ENCODE measurements around the gene PCNX4.

- TF ChIP-seq POLR2A (IDR thresholded peaks at IDR 0.05) (no peak), CTCF (IDR thresholded peaks at IDR 0.05) (no peak)
Observed at GRCh38 chr14:60178164-60178563, 86.4 kb downstream of the PCNX4 start.
